Hippocampal formation (tissue), 2 donors: ENCODE data around the gene PPP1R12C.
A peak's percentile ranks its signal among the peaks of the same experiment; 100 is the strongest.
"Not testable (repeated sequence)": the region's sequence is repeated elsewhere in the genome, so short reads cannot be mapped to it uniquely, and the experiment has no call there.

Experiments
- DNase-seq, 2 donors: peaks; one replicate each; lab custom pipeline; 2025; lab: John Stamatoyannopoulos, UW

Gene PPP1R12C

GRCh38 chr19:55112246-55112776 is 5.1 kb downstream of the PPP1R12C start:
- no peak for DNase-seq

- no peak for DNase-seq
These were observed 6.1 kb downstream of the PPP1R12C start for GRCh38 chr19:55111238-55111831.

GRCh38 chr19:55109527-55110291 is 7.7 kb downstream of the PPP1R12C start:
- DNase-seq, result no peak

DNA sequence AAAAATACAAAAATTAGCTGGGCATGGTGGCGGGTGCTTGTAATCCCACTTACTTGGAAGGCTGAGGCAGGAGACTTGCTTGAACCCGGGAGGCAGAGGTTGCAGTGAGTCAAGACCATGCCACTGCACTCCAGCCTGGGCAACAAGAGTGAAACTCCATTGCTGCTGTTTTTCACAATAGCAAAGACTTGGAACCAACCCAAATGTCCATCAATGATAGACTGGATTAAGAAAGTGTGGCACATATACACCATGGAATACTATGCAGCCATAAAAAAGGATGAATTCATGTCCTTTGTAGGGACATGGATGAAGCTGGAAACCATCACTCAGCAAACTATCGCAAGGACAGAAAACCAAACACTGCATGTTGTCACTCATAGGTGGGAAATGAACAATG is 10.2 kb downstream of the PPP1R12C start:
- not testable (repeated sequence) for DNase-seq

DNA sequence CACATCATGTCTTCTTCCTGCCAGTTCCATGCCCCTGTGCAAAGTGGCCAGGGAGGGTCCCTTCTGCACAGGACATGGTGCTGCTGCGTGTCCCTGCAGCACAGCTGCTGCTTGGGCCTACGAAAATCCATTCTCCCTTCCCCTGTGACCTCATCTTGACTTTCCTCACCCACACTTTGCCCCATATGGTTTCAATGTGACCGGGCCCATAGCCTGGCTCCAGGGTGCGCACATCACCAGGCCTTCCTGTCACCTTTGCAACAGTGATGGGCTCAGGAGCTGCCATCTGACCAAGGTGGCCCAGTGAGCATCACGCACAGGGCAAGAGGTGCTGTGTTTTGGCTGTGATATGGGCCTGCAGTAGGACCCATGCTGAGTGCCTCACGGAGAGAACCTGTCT is 10.8 kb downstream of the PPP1R12C start:
- DNase-seq, result no peak

GRCh38 chr19:55105237-55105636 is 12.2 kb downstream of the PPP1R12C start:
- DNase-seq, result no peak

- DNase-seq, result no peak
These were observed 14.2 kb downstream of the PPP1R12C start for GRCh38 chr19:55103190-55103589.

- peak in 1 of 2 donors; percentile 8 for DNase-seq
These were observed 16.2 kb downstream of the PPP1R12C start for GRCh38 chr19:55101261-55101660.

DNA sequence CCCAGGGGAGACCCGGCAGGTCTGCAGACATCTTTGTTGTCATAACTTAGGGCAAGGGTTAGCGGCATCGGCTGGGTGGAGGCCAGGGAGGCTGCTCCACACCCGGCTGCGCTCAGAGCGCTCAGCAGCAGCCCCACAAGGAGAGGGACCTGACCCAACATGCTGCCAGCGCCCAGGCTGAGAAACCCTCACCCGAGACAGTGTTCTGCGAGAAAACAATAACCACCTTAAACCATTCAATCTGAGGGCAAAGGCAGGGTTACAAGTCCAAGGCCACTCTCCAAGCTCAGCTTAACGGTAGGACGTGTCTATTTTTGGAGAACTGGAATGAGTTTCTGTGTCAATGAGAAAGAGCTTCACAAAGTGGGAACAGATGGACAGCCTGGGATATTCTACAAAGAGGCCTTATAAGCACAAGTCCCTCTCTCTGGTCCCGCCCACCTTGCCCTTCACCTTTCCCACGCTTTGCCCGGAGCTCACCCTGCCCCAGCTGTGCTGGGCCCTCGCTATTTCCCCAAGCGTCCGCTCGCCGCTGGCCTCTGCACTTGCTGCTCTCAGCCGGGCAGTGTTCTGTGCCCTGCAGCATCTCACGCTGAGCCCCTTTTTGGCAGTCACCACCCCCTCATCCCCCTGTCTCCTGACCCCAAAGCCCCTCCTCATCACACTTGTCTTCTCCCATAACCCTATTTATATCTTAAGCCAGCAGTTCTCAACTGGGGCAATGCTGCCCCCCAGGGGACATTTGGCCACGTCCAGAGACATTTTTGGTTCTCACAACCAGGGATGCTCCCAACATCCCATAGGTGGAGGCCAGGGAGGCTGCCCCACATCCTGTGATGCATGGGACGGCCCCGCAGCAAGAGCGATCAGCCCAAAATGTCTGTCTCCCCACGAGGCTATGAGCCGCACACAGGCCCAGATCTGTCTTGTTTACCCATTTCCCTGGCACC is 17.6 kb downstream of the PPP1R12C start:
- DNase-seq, result no peak

GRCh38 chr19:55098716-55099556 is 18.5 kb downstream of the PPP1R12C start:
- DNase-seq, result no peak

DNA sequence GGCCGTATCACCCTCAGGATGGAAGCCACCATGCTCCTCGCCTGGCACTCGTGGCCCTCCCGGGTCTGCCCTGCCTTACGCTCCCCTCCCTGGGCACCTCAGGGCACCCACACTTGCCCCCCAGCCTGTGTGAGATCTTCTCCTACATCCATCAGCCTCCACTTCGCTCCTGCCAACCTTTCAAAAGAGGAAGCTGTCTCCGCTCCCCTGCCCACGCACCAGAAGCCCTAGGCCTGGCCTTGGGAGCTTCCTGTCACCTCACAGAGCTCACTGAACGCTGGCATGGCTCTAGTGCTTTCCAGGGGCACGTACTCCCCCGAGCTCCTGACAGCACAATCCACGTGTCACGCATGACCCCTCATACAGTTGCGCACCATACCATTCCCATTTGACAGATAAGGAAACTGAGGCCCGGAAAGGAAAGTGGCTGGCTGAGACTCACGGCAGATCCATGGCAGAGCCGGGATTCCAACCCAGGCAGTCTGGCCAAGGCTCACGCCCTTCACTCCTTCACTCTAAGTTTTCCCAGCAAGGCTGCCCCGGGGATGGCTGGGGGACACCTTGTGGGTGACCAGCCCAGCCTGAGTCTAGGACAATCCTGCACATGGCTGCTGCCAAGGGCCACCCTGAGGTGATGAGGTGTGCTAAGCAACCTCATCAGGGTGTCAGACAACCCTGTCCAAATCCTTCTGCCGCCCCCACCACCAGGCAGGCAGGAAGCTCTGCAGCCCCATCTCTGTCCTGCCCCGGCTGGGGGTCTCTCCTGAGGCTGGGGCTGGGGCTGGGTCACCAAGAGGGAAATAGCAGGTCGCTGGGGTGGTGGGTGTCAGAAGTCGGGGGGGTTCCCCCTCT is 19.3 kb downstream of the PPP1R12C start:
- DNase-seq, result no peak

DNA sequence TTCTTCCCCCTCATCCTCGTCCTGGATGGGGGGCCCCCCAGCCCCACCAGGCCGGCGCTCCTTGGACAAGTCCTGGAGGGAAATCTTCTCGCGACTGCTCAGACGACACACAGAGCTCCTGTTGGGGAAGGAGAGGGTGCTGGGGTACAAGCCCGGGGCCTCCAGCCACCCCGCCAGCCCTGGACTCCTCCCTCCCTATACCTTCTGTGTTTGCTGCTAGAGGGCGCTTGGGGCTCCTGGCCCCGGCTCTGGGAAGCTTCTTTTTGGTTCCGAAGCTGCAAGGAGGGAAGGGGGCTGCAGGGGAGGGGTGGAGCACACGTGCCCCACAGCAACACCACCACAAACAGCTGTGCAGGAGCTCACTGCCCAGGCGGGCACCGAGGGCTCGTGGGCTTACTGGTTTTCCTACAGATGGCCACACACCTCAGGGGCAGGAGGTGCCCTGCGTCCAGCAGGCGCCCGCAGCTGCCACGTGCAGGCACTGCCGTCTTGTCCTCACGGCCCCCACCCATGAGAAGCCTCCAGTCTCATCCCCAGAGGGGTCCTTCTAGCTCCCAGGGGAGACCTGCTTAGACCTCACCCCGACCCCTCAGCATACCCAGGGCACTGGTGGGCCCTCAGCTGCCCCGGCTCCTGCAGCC is 21.3 kb downstream of the PPP1R12C start:
- no peak for DNase-seq

- DNase-seq, result no peak
These were observed 22.0 kb downstream of the PPP1R12C start for GRCh38 chr19:55095260-55096060.

- no peak for DNase-seq
These were observed 22.8 kb downstream of the PPP1R12C start for GRCh38 chr19:55094456-55095259.

DNA sequence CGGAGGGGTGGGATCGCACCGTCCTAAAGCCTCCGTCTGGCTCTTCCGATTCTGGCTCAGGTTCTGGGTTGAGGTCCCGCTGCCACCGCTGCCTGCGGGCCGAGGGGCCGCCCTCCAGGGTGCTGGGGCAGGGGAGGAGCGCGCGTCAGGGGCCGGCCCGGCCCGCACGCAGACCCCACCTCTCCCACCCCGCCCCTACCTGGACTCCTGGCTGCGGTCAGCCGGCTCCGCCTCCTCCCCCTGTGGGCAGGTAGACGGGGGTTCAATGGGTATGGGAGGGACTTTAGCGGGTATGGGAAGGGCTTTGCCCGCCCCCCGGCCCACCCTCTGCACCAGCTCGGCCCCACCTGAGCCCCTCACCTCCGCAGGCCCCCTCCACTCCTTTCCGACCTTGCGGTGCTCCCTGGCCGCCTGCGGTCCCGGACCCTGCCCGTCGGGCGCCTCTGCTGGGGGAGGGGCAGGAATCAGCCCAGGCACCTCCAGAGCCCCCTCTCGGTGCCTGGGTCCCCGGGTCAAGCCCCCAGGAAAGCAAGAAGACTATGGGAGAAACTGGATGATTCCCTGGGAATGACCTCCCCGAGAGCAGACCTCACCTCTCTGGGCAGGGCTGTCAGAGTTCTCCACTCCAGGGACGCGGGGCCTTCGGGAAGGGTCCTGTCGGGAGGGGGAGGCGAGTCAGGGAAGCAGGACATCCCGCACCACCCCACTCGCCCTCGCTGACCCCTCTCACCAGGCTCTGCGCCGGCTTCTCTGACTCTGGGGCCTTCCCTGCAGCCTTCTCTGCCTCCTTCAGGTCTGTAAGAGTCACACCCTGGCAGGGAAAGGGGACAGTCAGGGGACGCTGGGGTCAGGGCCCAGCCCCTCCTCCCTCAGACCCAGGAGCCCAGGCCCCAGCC is 24.8 kb downstream of the PPP1R12C start:
- no peak for DNase-seq

DNA sequence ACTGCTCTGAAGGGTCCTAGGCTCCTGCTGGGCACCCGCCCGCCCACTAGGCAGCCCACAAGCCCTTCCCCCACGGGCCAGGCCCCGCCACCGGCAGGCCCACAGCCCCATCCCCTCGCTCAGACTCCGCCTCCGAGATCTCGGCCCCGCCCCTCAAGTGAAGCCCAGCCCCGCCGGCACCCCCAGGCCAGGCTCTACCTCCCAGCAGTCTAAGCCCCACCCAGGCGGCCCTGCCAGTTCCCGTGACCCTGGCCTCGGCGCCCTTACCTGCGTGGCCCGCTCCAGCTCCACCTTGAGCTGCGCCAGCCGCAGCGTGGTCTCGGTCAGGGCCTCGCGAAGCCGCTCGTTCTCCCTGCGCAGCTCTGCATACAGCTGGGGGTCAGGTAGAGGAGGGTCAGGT is 25.5 kb downstream of the PPP1R12C start:
- no peak for DNase-seq
